HG03354 (cell line): Measurements from ENCODE around the gene NFIL3.

Experiments
- ATAC-seq: cut with Tn5 transposase; IDR thresholded peaks from one replicate; pipeline ENCODE4 v1.9.1; 2021; ENCODE audit warnings: mild to moderate bottlenecking; ENCODE audit not compliant: unreplicated experiment, poor library complexity, severe bottlenecking

NFIL3 gene

GRCh38 chr9:91422758-91423711 lies 597 bp downstream of the NFIL3 start:
- ATAC-seq, result peak; percentile 56

- ATAC-seq, result no peak
Measured at GRCh38 chr9:91421971-91422757, 1.5 kb downstream of the NFIL3 start.

- ATAC-seq, result no peak
Measured at GRCh38 chr9:91421128-91421765, 2.4 kb downstream of the NFIL3 start.

- no peak for ATAC-seq
Measured at GRCh38 chr9:91420501-91421127, 3.0 kb downstream of the NFIL3 start.

GRCh38 chr9:91419222-91420191 lies 4.1 kb downstream of the NFIL3 start:
- no peak for ATAC-seq

GRCh38 chr9:91418215-91418610 lies 5.4 kb downstream of the NFIL3 start:
- no peak for ATAC-seq

GRCh38 chr9:91417602-91418214 lies 5.9 kb downstream of the NFIL3 start:
- ATAC-seq, result no peak

GRCh38 chr9:91416096-91416712 lies 7.4 kb downstream of the NFIL3 start:
- no peak for ATAC-seq

GRCh38 chr9:91415290-91415689 lies 8.3 kb downstream of the NFIL3 start:
- peak; percentile 96 for ATAC-seq

- ATAC-seq, result no peak
Measured at GRCh38 chr9:91412941-91413340, 10.7 kb downstream of the NFIL3 start.

- no peak for ATAC-seq
Measured at GRCh38 chr9:91411096-91411771, 12.4 kb downstream of the NFIL3 start.

GRCh38 chr9:91410161-91410560 lies 13.5 kb downstream of the NFIL3 start:
- ATAC-seq, result no peak

- no peak for ATAC-seq
Measured at GRCh38 chr9:91408475-91408874, 15.2 kb downstream of the NFIL3 start.

- no peak for ATAC-seq
Measured at GRCh38 chr9:91407580-91408318, 15.9 kb downstream of the NFIL3 start.

GRCh38 chr9:91405343-91406077 lies 18.1 kb downstream of the NFIL3 start:
- no peak for ATAC-seq
